Stimulated activated CD8-positive, alpha-beta memory T cell treated with anti-CD3 and anti-CD28 coated beads, Interleukin-7, amount 100 ng/mL, for 24 hours (primary cell): ENCODE results near the gene LSAMP.
"Not testable (repeated sequence)": the region's sequence is repeated elsewhere in the genome, so short reads cannot be mapped to it uniquely, and the experiment has no call there.

ENCODE experiments used
- DNase-seq: peaks from one replicate; pipeline ENCODE4 v3.0.0-alpha.2; 2020; ENCODE audit warnings: low read depth

Gene LSAMP

DNA sequence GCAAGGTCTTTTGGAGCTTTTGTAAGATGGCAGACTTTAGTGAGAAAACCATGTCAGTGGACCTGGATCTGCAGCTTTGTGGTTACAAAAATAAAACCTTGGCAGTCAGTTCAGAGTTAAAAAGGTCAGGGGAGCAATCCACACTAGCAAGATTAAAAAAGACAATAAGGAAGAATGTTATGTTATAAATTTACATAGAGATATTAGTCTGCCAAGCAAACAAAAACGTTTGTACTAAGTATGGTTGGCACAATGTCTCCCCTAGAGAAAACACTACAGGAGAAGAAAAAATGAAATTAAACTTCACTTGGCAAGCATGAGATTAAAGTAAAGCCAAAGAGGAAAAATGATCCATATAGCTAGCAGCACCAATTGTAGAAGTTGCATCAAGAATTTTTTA lies 205.0 kb downstream of the LSAMP start:
- DNase-seq, result no peak

DNA sequence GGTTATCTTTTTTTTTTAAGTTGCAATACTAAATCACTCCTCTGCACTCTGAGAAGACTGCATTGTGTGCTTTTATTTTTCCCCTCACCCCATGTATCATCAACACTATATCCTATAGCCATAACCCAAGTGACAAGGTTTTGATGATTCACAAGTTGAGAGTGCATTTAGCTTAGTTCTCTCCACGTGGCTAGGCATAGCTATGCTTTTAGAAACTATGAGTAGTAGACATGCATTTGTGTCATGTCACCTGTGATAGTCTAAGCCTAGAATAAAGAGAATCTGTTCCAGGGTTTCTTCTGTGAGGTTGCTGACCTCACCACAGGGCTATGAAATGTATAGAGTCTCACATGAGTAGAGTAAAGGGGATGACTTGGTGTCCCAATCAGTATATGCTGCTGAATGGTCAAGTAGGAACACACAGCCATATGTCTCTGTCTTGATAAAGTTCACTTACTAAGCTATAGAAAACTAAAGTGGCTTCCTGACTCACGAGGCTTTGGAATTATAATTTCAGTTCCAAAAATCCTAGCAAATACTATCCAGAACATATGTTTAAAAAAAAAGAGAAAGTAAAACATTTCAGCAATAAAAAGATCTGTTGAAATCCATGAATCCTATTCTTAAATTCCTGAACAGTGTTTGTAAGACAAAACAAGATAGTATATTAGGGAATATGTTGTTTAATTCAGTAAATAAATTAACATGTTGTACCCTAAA lies 206.3 kb downstream of the LSAMP start:
- DNase-seq, result no peak

DNA sequence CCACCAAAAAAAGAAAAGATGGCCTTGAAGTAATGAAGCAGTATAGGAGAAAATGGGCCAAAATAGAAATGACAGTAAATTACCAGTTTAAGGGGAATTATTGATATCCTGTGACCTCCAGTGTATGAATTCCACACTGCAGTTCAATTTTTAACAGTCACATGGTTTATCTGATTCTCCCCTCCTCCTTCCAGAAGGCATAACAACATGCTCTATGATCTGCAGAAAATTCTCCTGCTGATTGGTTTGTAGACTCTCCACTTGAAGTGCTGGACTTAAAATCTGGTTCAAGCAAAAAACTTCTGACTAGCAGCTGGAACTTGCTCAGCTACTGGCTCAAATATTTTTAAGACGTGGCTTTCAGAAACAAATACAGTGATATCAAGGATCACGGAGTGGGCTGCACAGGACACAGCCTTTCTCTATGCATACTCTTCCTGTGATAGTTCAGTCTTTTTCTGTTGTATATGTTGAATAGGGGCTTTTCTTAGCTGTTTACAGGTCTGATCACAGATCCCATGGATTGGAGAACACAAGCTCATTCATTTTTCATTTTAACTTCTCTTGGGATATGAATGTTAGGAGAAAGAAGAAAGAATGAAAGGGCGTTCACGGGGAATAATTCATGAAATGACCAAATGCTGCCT lies 211.5 kb downstream of the LSAMP start:
- no peak for DNase-seq

DNA sequence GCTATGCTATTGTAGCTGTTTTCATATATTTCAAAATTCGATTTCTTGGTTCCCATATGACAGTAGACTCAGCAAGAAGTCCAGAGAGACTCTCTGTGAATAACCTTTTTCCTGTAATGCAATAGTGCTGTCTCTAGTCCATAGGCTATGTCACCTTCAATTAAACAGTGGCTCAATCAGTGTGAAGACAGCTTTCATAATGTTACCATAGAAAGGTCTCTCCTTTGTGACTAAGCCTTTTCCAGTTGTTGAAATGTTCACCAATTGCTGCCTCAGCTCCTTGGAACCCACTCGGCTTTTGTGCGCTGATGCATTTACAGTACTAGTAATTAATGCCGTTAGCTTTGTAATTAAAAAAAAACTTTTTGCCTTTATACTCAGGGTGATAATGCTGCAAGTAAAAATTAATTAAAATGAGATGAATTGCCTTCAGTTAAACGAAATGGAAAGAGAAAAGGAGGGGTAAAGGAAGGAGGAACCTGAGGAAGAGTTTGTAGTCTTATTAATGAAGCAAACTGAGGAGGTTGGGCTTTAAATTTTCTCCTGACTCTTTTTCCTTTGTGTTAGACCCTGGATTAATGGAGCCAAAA lies 214.8 kb downstream of the LSAMP start:
- DNase-seq, result no peak

DNA sequence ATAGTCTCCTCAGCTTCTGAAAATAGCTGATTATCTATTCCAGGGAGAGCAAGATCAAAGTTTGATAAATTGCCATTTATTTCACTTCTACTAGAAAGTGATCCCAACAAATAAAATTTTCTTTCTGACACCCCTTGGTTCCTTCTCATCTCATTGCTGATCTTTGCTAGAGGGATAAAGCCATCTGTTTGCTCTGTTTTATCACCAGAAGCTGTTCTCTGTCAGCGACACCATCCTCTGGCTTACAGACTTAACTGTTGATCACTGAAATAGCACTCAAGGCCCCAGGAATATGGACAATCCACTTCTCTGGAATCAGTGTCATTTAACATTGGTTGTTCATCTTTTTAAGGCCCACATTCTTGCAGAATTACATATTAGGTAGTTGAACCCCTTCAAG lies 219.0 kb downstream of the LSAMP start:
- no peak for DNase-seq

DNA sequence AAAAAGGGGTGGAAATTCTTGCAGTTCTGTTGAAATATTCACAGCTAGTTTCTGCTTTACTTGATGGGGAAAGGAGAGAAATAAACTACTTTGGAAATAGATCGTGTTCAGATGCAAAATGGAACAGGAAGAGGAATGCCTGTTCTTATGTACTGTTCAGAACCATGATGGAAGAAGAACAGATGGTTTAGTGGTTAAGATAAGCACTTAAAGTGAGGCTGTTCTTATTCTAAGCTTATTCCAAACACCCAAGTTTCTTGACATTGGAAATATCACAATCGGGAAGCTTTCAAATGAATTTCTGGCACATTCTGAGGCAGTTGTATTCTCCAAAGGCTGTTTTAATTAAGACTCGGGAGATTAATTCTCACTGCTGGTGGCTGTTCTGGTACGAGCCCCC lies 228.5 kb downstream of the LSAMP start:
- no peak for DNase-seq

DNA sequence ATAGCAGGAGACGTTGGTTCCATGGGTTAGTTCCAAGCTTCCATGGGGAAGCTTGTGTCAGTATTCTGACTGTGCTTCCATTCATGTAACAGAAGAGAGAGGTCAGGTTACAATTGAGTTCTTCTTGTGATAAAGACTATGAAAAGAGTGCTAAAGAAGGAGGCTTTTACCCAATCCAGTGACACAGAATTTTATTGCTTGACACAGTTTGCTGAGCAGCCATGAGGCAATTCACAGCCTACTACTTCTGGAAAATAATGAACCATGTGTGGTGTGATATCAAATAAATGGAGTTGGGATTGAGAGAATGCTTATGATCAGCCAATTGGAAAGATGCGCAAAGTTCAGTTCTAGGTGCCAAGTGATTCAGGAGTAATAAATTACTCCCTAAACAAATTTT lies 233.4 kb downstream of the LSAMP start:
- no peak for DNase-seq

DNA sequence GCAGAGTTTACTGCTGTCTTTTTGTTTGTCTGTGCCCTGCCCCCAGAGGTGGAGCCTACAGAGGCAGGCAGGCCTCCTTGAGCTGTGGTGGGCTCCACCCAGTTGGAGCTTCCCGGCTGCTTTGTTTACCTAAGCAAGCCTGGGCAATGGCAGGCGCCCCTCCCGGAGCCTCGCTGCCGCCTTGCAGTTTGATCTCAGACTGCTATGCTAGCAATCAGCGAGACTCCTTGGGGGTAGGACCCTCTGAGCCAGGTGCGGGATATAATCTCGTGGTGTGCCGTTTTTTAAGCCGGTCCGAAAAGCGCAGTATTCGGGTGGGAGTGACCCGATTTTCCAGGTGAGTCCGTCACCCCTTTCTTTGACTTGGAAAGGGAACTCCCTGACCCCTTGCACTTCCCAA lies 236.5 kb downstream of the LSAMP start:
- DNase-seq, result not testable (repeated sequence)

DNA sequence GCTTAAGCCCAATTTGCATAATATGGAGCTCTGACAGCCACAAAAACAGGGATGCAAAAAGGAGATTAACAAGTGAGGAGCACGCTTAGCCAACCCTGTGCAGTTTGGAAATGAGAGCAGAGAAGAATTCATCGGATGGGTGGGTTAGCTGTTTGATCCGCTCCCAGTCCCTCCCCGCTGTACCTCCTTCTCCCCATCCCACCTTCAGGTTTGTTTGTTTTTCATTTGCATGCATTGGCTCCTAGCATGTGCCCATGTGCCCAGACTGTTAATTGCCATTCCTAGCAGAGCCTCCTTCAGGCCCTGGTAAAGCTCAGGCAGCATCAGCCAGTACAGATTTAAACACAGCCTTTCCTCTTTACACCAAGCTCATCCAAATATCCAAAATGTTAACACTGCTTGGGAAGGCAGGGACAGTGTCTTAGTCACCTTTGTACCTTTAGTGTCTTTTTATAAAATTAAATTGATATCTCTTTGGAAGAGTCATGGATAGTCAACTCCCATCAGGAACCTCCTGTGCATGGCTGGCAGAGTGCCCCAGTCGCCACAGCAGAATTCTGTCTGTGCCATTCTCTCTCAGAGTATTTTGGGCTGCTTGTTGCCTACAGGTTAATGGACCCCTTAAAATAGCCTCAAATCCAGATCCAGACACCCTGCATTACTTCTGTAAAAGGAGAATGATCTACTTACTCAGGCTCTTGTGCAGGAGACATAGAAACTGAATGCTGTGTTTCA lies 244.2 kb downstream of the LSAMP start:
- DNase-seq, result no peak

DNA sequence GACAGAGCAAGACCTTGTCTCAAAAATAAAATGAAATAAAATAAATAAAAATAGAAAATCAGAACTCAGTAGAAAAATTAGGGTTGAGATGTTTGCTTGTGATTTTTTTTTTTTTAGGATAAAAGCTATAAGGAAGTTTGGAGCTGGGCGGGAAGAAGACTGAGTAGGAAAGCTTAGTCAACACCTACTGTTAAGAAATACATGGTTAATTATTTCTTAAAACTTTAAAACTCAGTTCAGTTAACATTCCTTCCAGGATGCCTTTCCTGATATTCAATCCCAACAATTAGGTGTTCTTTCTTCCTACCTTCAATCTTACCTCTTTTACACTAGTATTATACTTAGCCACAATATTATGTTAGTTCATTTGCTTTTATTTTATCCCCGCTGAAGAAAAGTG lies 246.2 kb downstream of the LSAMP start:
- DNase-seq, result no peak

DNA sequence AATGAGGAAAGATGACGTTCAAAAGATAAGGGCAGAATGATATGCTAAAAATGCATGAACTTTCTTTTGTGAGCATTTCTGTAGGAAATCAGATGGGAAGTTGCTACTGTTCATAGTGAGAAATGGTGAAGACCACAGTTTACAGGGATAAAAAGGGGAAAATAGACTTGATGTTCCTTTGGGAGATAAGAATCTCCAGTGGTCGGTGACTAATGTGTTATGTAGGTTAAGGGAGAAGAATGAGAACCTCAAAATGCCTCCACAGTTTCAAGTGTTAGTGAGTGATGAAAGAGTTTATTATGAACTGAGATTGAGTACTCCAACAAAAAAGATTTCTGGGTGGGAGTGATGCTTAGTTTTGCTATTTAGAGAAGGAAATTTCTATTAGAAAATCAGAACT lies 247.2 kb downstream of the LSAMP start:
- DNase-seq, result no peak

DNA sequence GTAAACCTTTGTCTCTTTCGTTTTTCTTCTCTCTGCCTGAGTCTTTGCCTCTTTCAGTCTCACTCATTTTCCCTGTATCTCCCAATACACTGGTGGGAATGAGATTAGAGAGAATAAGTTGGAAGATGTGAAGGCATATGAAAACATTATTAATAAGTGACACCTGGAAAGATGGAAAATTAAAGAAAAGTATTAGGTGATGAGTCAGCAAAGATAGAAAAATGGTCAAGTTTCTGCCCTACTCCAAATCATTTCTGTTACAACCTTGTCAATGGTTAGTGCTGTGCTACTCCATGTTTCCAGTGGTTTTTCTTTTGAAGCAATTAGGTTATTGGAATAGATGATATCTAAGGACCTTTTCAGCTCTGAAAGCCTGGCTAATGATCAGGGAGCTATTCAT lies 252.8 kb downstream of the LSAMP start:
- no peak for DNase-seq

DNA sequence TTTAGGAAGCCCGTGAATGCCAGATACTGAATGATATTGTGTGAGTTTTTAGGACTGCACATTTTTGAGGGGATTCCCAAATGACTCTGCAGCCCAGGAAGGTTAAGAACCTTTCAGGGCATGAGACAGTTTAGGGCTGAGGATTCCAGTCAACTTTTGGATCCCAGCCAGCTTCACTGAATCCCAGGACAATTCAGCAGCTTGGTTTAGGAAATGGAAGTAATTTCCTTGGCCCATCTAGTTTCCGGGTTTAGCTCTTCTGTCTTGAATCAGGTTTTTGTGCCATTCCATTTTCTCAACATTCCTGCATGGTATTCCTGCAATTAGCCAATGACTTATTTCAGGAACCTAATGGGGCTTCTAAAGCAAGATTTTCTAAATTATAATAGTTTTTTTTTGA lies 253.9 kb downstream of the LSAMP start:
- no peak for DNase-seq

DNA sequence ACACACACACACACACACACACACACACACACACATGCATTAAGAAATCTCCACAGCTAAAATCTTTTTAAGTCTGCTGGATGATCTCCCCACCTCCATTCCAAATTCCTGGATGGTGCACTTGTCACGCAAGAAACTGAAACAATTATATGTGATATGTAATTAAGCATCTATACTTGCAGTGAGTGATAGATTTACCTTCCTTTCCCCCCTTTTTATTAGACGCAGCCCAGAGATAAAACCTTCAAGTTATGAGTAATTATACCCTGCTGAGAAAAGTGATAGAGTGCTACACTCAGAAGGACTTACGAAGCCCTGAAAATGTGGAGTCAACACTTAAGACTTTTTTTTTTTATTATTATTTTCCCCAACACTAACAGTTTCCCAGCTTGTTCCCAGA lies 255.2 kb downstream of the LSAMP start:
- no peak for DNase-seq

DNA sequence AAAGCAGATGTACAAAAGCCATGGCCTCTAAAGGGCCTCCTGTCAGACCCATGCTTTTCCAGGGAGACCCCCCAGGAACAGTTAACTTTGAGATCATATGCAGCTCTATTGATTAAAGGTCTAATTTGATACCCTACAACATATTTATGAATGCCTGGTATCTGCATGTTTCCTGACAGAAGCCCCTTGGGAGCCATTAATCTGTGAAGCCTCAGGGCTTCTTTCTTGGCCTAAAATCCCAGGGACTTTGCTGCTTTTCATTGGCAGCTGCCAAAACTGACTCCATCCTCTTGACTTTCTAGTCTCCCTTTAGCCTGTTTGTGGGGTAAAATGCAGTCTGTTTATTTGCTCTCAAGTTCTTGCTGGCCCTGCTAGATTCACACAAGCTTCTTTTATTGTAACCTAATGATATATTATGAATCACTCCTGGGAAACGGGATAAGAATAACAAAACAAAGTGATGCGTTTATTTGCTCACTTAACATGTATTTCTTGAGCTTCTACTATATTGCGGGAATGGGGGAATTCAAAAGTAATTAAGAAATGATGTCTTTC lies 257.0 kb downstream of the LSAMP start:
- no peak for DNase-seq

DNA sequence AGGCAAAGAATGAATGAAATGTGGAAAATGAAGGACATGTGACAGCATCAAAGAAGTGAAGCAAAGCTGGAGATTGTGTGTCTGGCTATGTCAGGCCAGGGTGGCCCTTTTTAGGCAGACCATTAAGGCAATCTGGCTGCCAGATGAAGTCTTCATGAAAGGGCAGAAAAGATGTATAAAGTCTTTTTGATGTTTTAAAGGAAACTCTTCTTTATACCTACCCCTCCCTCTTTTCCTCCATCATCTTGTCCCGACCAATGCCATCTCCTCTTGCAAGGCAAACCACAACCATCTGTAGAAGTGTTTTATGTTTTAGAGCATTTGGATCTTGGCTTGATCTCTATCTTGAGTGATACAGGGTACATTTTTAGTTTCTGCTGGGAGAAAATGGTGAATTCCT lies 259.2 kb downstream of the LSAMP start:
- DNase-seq, result no peak

DNA sequence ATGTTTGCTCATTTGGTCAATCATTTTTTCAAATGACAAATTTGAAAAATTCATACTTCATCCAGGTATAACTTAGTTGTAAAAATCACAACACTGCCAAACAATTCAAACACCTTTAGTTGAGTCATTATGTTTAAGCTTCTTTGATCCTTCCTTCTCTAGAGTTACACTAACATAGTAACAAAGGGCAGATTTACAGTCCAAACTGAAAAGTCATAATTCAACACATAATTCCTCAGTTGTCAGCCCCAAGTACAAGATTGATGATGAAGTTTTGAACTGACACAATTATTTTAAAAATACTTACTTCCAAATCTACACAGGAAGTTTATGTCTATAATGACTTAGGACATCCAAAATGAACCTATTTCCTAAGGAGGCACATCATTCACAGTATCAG lies 264.1 kb downstream of the LSAMP start:
- DNase-seq, result no peak

DNA sequence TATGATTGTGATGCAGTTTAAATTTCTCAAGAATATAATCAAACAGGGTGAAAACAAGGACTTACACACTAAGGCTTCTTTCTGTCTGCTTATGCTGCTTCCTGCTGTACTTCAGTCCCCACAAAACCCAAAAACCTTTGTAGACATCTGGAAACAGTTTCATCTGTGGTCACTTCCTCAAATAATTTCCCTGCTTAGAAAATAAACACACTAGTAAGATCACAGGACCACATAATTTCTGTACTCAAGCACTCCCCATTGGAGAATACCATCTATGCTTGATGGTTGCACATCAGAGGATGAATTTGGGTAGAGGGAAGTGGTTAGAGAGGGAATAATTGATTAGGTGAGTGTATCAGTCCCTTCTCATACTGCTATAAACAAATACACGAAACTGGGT lies 266.2 kb downstream of the LSAMP start:
- no peak for DNase-seq

DNA sequence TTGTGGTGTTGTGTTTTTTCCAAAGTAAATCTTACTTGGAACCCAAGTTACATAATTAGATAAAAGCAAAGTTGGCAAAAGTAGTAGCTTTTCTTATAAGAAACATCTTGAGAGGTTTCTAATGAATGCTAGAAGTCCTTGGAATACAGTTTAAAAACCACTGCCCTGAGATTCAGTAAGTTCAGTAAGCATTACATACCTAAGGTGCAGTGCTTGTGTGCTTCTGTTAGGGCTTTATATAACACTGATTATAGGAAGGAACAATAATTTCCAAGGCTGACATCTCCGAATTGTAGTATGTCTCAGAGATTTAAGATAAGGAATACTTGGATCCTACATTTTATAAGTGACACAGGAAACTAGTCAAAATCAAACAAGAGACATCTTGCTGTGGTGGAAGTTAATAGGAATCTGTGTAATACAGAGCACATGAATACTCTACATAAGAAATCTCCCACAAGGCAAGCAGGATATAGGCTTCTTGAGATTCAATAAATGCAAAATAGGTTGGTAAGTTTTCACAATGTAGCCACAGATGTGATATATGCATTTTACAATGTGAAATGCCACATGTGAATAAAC lies 268.2 kb downstream of the LSAMP start:
- no peak for DNase-seq

DNA sequence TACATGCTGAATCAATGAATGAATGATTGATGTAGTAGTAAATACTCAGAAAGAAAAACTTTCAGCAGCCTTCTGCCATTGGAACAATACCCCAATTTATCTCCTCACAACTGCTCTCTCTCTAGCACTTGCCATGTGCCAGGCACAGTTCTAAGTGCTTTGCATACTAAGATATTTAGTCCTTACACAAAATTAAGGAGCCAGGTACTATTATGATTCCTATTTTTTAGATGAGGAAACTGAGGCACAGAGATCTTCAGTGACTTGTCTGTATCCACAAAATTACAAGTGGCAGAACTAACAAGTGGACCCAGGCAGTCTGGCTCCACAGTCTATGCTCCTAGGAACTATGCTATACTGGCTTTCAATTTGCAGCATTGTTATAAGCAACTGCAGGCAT lies 279.2 kb downstream of the LSAMP start:
- no peak for DNase-seq

DNA sequence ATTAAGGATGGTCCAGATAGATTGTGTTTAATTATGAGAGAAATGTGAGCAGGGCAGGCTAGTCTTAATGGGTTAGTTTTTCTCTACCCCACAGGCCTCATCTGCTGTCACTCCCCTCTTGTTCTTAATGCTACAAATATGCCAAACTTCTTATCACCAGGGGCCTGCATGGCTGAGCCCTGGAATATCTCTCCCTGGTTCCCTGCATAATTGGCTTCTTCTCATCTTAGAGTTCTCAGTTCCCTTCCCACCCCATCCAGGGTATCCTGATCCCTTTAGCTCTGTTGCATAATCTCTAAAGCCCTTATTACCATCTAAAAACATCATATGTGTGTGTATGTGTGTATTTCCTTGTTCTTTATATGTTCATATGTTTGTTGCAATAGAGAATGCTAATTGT lies 279.6 kb downstream of the LSAMP start:
- no peak for DNase-seq

DNA sequence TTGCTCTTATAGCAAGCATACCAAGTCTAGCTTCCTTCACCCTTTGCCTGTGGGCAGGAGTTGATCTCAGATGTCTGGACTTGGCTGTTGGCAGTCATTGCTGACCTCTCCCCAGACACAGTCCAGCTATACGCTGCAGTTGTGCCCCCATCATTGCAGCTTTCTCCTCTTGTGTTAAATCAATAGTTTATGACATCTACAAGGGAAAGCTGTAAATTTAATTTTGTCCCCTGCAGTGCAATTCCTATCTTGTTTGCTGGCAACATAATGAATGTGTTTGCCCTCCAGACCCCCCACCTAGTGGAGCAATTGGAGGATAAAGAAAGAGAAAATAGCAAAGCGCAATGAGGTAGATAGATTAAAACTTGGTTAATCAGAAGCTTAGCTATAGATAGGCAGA lies 280.2 kb downstream of the LSAMP start:
- no peak for DNase-seq
